GM12878 (cell line): ENCODE measurements around the gene FCF1. TPM values are rescaled to one million over a fixed set of nuclear protein-coding genes. Genes with fewer than 3 reads are reported as not detected.

Experiments
- ASH2L ChIP-seq: fragments of 300-600, 200-600 bp; sonication (generic); IDR thresholded peaks from 2 replicates; pipeline ENCODE4 v1.6.1; 2017; ENCODE audit warnings: low read depth, mild to moderate bottlenecking, borderline replicate concordance
- ATF3 ChIP-seq: IDR thresholded peaks from 2 replicates; pipeline ENCODE4 v1.6.1; 2011; ENCODE audit warnings: low read depth, mild to moderate bottlenecking, low read length, moderate library complexity, borderline replicate concordance; ENCODE audit errors: extremely low read depth
- BHLHE40 ChIP-seq, 2 experiments: fragments of 450-650 bp in 1 of 2; IDR thresholded peaks; 2 replicates each; pipeline ENCODE4 v1.6.1; 2011 to 2017; ENCODE audit warnings: low read depth in 2 of 2, borderline replicate concordance in 1 of 2, improper control_type of control experiment in 1 of 2, low read length in 1 of 2, mild to moderate bottlenecking in 1 of 2
- CREB1 ChIP-seq: IDR thresholded peaks from 2 replicates; pipeline ENCODE4 v1.6.1; 2012; ENCODE audit warnings: low read depth, mild to moderate bottlenecking, inconsistent platforms
- IRF3 ChIP-seq: fragments of 450-650 bp; IDR thresholded peaks from 2 replicates; pipeline ENCODE4 v1.6.1; 2014; ENCODE audit warnings: mild to moderate bottlenecking
- MEF2B ChIP-seq: fragments of 450-650 bp; IDR thresholded peaks from 2 replicates; pipeline ENCODE4 v1.6.1; 2018; ENCODE audit warnings: mild to moderate bottlenecking, moderate library complexity; ENCODE audit not compliant: partially characterized antibody, poor library complexity, severe bottlenecking
- NFYB ChIP-seq: IDR thresholded peaks from 2 replicates; pipeline ENCODE4 v1.6.1; 2011; ENCODE audit warnings: low read depth, mild to moderate bottlenecking, low read length, improper control_type of control experiment, moderate library complexity; ENCODE audit not compliant: insufficient read depth
- polyA plus RNA-seq, 11 experiments: library from polyadenylated mRNA; depleted of rRNA in 4 of 11; unstranded in 6 of 11; stranded (reverse) in 5 of 11; fragments of >200 nt; fragmentation: Nextera tagmentation in 4 of 11; fragmentation: Illumina TruSeq in 1 of 11; extraction: Ambion mirVana in 4 of 11; extraction: Trizol in 1 of 11; gene quantifications; 1 replicate in 1 of 11; 2 replicates in 10 of 11; pipeline versions ENCODE4 v1.2.1 to v1.2.3, GENCODE V29; 2011 to 2016; ENCODE audit warnings: inconsistent platforms in 2 of 11, missing spikeins in 2 of 11, low read depth in 1 of 11
- total RNA-seq, 4 experiments: library from RNA; depleted of rRNA in 3 of 4; stranded (reverse); fragments of >200 nt in 3 of 4; fragmentation: Illumina TruSeq in 1 of 4; extraction: Trizol in 1 of 4; gene quantifications; 2 replicates each; pipeline versions ENCODE4 v1.2.1 to v1.2.3, GENCODE V29; 2013 to 2021
- TF ChIP-seq, protein P1 (sequence below): IDR thresholded peaks from 2 replicates; pipeline ENCODE4 v1.6.1; 2011; ENCODE audit warnings: borderline replicate concordance, low read depth, mild to moderate bottlenecking, moderate library complexity, mixed read lengths, low read length; ENCODE audit not compliant: insufficient read depth; ENCODE audit errors: extremely low read length
- TF ChIP-seq, protein P2 (sequence below): fragments of 450-650 bp; IDR thresholded peaks from 2 replicates; pipeline ENCODE4 v1.6.1; 2017; ENCODE audit warnings: borderline replicate concordance

Gene FCF1
- total and polyA plus RNA-seq, 10 of the 15 experiments (the other 5 are each of a cell fraction or from before 2014, with no cell fraction given) = 6.2 to 88.7 (median 28.5) TPM

DNA sequence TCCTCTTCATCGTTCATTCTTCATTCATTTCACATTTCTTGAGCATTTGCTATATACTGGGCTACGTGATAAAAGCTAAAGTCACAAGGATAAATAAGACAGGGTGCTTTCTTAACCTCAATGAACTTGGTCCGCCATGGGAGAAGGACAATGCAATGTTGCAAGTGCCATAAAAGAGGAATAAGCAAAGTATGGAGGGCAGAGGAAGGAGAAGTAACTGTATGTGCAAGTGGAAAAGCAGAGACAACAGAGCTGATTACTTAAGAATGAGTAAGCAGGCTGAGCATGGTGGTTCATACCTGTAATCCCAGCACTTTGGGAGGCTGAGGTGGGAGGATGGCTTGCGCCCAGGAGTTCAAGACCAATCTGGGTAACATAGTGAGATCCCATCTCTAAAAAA lies 14.5 kb upstream of the FCF1 start (continued):
- TF ChIP-seq, protein P1, sequence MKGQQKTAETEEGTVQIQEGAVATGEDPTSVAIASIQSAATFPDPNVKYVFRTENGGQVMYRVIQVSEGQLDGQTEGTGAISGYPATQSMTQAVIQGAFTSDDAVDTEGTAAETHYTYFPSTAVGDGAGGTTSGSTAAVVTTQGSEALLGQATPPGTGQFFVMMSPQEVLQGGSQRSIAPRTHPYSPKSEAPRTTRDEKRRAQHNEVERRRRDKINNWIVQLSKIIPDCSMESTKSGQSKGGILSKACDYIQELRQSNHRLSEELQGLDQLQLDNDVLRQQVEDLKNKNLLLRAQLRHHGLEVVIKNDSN = no peak
- TF ChIP-seq NFYB = no peak
- TF ChIP-seq CREB1 = no peak
- TF ChIP-seq ATF3 = no peak
- TF ChIP-seq BHLHE40 (IDR thresholded peaks at IDR 0.05; ENCODE audit: borderline replicate concordance in 1 of 2, low read depth in 2 of 2, low read length in 1 of 2) = no peak
- TF ChIP-seq, protein P2, sequence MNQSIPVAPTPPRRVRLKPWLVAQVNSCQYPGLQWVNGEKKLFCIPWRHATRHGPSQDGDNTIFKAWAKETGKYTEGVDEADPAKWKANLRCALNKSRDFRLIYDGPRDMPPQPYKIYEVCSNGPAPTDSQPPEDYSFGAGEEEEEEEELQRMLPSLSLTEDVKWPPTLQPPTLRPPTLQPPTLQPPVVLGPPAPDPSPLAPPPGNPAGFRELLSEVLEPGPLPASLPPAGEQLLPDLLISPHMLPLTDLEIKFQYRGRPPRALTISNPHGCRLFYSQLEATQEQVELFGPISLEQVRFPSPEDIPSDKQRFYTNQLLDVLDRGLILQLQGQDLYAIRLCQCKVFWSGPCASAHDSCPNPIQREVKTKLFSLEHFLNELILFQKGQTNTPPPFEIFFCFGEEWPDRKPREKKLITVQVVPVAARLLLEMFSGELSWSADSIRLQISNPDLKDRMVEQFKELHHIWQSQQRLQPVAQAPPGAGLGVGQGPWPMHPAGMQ = no peak
- TF ChIP-seq MEF2B = no peak
- no peak for TF ChIP-seq ASH2L
- no peak for TF ChIP-seq IRF3
